Peyer's patch (tissue), 4 donors: ENCODE results near the gene DOCK7.

Source experiments
- CTCF ChIP-seq, 6 experiments: fragments of 450-650 bp in 4 of 6; fragments of 200-600 bp in 2 of 6; sonication (generic) in 1 of 6; IDR thresholded peaks; one replicate each; pipeline ENCODE4 v1.5.1; 2017 to 2019; ENCODE audit warnings: antibody characterized with exemption in 6 of 6, mild to moderate bottlenecking in 3 of 6, moderate library complexity in 1 of 6
- POLR2A ChIP-seq, 2 donors: fragments of 450-650 bp; IDR thresholded peaks; one replicate each; pipeline ENCODE4 v1.5.1; 2017; ENCODE audit warnings: antibody characterized with exemption in 2 of 2, mild to moderate bottlenecking in 2 of 2, moderate library complexity in 2 of 2

GRCh38 chr1:62509028-62509427 is 179.2 kb downstream of the DOCK7 start:
- TF ChIP-seq CTCF (IDR thresholded peaks at IDR 0.05) (no peak), POLR2A (IDR thresholded peaks at IDR 0.05) (no peak)
